GM18508 (cell line): ENCODE results near the gene SUPT6H.

ENCODE experiments used
- ATAC-seq: cut with Tn5 transposase; IDR thresholded peaks from one replicate; pipeline ENCODE4 v1.9.1; 2021; ENCODE audit warnings: moderate number of reproducible peaks; ENCODE audit not compliant: insufficient read depth, unreplicated experiment

Gene SUPT6H

GRCh38 chr17:28661635-28662526 is at the start of gene SUPT6H, which contains the start of gene SDF2:
Gene SUPT6H, plus strand, starts transcription at chr17:28662205. Its CDS starts 11,197 bp downstream, at chr17:28673402.
Gene SDF2, minus strand, starts transcription at chr17:28661906. Its CDS starts 30 bp downstream, at chr17:28661876.
- ATAC-seq, result peak; percentile 45

- ATAC-seq, result no peak
These were observed 49.5 kb upstream of the SUPT6H start for GRCh38 chr17:28612531-28612930.

- ATAC-seq, result no peak
These were observed 48.8 kb upstream of the SUPT6H start for GRCh38 chr17:28612936-28613872.

- no peak for ATAC-seq
These were observed 48.0 kb upstream of the SUPT6H start, which contains the start of gene RSKR for GRCh38 chr17:28613931-28614381. Gene RSKR, minus strand, starts transcription at chr17:28614185. Its CDS starts 24 bp downstream, at chr17:28614161.

- ATAC-seq, result no peak
These were observed 46.6 kb upstream of the SUPT6H start for GRCh38 chr17:28615260-28615940.

GRCh38 chr17:28616281-28616680 is 45.7 kb upstream of the SUPT6H start:
- no peak for ATAC-seq

GRCh38 chr17:28618464-28618863 is 43.5 kb upstream of the SUPT6H start:
- no peak for ATAC-seq

- no peak for ATAC-seq
These were observed 42.0 kb upstream of the SUPT6H start for GRCh38 chr17:28620010-28620409.

GRCh38 chr17:28622186-28622585 is 39.8 kb upstream of the SUPT6H start:
- no peak for ATAC-seq

- ATAC-seq, result no peak
These were observed 38.3 kb upstream of the SUPT6H start for GRCh38 chr17:28623696-28624095.

- ATAC-seq, result no peak
These were observed 37.9 kb upstream of the SUPT6H start for GRCh38 chr17:28624148-28624547.

- ATAC-seq, result no peak
These were observed 35.2 kb upstream of the SUPT6H start for GRCh38 chr17:28626818-28627217.

- ATAC-seq, result no peak
These were observed 27.7 kb upstream of the SUPT6H start for GRCh38 chr17:28634206-28634865.

GRCh38 chr17:28635506-28635905 is 26.5 kb upstream of the SUPT6H start:
- ATAC-seq, result no peak

- no peak for ATAC-seq
These were observed 20.4 kb upstream of the SUPT6H start for GRCh38 chr17:28641579-28641978.

GRCh38 chr17:28643983-28644786 is 17.8 kb upstream of the SUPT6H start:
- ATAC-seq, result no peak

GRCh38 chr17:28644787-28645575 is 17.0 kb upstream of the SUPT6H start, which contains the start of gene BLTP2:
Gene BLTP2, minus strand, starts transcription at chr17:28645158. Its CDS starts 102 bp downstream, at chr17:28645056.
- peak; percentile 52 for ATAC-seq

GRCh38 chr17:28645576-28645939 is 16.4 kb upstream of the SUPT6H start:
- no peak for ATAC-seq
